Measurements from ENCODE around the gene BTD.

GRCh38 chr3:15630646-15631350 lies 29.3 kb downstream of the BTD start:
- TF ChIP-seq, protein P1, sequence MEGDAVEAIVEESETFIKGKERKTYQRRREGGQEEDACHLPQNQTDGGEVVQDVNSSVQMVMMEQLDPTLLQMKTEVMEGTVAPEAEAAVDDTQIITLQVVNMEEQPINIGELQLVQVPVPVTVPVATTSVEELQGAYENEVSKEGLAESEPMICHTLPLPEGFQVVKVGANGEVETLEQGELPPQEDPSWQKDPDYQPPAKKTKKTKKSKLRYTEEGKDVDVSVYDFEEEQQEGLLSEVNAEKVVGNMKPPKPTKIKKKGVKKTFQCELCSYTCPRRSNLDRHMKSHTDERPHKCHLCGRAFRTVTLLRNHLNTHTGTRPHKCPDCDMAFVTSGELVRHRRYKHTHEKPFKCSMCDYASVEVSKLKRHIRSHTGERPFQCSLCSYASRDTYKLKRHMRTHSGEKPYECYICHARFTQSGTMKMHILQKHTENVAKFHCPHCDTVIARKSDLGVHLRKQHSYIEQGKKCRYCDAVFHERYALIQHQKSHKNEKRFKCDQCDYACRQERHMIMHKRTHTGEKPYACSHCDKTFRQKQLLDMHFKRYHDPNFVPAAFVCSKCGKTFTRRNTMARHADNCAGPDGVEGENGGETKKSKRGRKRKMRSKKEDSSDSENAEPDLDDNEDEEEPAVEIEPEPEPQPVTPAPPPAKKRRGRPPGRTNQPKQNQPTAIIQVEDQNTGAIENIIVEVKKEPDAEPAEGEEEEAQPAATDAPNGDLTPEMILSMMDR (IDR thresholded peaks at IDR 0.05; ENCODE audit: low read length) = no peak
- TF ChIP-seq EZH2 (IDR thresholded peaks at IDR 0.05; ENCODE audit: borderline replicate concordance, low read length) = no peak

Measured in OCI-LY1 (cell line).